OCI-LY7 (cell line): ENCODE results near the gene PARVB.

ENCODE experiments used
- CTCF ChIP-seq: fragments of 200-600 bp; sonication (generic); conservative IDR thresholded peaks from 2 replicates; pipeline ENCODE4 v1.5.1; 2014; ENCODE audit warnings: mild to moderate bottlenecking, antibody characterized with exemption, low read length, moderate library complexity, mixed read lengths
- EZH2phosphoT487 ChIP-seq: fragments of 200-600 bp; sonication (generic); IDR thresholded peaks from 2 replicates; pipeline ENCODE4 v1.6.1; 2018; ENCODE audit warnings: low read depth, borderline replicate concordance, mild to moderate bottlenecking, mixed run types, antibody characterized with exemption, low read length, moderate library complexity, mixed read lengths

GRCh38 chr22:44004104-44004460, 20.0 kb upstream of the PARVB start:
- TF ChIP-seq CTCF (no peak), EZH2phosphoT487 (no peak)
